GM18907 (cell line): Measurements from ENCODE around the gene KIF1A.
"Not testable (repeated sequence)": the region's sequence is repeated elsewhere in the genome, so short reads cannot be mapped to it uniquely, and the experiment has no call there.

Source experiments
- ATAC-seq: cut with Tn5 transposase; IDR thresholded peaks from one replicate; pipeline ENCODE4 v1.9.1; 2021; ENCODE audit warnings: mild to moderate bottlenecking, moderate library complexity; ENCODE audit not compliant: unreplicated experiment

The KIF1A gene

DNA sequence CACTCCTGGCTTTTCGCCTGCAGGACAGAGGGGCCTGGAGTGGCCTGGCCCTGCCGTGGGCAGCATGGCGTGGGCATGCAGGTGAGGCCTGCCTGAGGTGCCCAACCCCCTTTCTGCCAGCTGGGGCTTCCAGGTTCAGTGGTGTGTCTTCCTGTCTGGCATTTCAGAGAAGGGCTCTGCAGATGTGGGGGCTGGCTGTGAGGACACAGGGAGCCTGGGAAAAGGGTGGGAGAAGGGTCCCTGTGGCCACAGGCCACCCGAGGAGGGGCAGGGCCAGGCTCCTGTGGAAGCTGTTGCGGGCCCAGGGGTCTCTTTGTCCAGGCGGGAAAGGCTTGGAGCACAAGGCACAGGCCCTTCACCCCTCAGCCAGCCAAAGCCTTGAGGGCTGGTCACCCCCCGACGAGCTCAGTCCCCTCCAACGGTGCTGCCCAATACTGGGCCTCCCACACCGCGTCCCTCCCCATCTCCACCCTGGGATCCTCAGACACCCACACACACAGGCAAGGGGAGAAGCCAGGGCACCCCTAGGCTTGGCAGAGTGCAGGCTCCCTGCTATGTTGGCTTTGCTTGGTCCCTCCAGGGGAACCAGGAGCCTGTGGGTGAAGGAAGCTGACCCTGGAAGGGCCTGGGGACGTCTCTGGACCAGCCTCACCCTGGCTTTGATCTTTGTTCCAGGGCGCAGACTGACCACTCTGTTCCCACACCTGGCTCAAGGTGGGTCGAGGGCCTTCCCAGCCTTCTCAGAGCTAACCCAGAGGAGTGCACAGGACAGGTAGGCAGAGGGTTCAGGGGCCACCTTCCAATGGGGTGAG is 132.1 kb downstream of the KIF1A start:
- no peak for ATAC-seq

DNA sequence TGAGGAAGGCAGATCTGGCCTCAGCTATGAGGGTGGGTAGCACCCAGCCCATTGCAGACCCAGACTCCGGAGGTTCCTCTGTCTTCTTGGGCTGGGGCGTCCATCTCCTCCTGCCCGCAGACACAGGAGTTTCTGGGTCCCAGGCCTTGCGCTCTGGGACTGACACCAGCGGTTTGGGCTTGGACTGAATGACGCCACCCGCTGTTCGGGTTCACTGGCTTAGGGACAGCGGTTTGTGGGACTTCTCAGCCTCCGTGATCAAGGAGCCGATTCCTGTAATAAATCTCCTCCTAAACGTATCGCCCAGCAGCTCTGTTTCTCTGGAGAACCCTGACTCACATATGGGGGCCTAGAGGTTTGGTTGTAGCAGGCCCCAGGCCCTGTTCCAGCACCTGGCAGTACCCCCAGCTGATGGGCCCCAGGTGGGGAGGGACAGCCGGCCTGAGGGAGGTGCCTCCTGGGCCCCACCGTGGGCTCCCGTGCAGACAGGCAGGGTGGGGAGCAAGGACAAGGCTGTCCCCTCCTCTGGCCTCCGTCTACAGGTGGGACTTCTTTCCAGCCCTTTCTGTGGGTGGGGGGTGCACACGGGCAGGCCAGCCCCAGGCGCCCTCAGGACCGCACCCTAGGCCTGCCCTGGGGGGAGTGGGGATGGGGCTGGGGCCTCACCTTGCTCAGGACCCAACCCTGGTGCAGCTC is 132.8 kb downstream of the KIF1A start:
- no peak for ATAC-seq

DNA sequence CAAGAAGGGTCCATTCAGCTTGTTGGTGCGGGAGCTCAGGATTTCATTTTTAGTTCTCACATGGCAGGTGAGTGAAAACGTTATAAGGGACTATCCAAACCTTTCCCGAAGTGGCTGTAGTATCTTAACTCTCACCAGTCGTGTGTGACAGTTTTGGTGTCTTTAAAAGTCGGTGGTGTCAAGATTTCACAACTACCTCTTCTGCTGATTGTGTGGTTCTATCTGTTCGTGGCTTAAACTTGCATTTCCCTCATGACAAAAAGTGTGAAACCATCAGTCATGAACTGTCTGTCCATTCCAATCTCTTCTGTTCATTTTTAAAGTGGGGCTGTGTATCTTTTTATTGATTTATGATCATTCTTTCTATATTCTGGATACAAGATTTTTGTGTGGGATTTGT is 133.6 kb downstream of the KIF1A start:
- no peak for ATAC-seq

DNA sequence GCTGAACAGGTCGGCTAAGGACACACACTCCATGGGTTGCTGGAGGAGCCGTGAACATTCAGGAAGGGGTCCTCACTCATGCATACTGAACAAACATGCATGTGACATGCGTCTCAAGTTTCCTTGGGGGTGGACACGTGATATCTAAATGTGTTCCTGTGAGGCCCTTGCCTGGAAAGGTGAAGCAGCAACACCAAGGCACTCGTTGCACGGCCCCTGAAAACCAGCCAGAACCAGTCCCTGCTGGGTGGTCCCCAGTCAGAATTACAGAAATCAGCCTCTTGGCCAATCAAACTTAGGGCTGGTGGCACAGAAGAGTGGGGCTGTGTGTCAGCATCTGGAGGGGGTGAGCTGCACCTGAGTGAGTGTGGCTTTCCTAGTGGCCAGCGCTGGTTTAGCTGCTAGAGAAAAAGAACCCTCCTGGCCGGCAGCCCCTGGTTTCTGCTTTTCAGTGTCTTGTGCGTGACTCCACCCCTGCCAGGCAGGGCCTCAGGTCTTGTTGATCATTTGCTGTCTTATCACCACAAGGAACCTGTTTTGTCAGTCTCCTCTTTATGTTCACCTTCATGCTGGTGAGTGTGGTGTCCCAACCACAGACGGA is 134.1 kb downstream of the KIF1A start:
- no peak for ATAC-seq

DNA sequence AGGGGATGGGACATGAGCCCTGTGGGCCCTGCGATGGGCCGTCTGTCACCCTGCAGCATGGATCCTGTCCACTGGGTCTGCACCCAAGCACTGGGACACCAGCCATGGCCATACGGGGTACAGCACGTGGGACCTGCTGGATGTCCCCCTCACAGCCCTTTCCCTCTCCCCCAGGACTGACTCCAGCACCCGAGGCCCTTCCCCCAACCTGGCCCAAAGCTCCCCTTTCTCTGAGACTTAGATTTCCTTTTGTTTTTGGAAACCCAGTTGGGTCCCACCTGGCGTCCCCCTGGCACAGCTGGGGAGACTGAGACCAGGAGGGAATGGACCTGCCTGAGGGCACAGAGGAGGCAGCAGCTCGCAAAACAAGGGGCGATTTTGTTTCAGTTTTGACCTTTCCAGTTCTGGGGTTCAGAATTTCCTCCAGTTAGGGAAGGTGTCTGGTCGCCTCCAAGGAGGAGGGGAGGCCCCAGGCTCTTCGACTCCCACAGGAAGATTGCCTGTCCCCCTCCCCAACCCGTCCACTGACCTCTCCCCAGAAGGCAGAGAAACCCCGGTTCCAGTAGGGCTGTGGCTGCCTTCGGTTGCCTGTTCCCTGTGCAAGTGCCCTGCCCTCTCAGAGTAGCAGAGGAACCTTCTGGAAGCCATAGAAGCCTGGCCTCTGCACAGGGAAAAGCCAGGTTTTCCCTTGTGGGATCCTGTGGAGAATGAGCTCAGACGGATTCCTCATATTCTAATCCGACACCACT is 135.9 kb downstream of the KIF1A start:
- not testable (repeated sequence) for ATAC-seq

DNA sequence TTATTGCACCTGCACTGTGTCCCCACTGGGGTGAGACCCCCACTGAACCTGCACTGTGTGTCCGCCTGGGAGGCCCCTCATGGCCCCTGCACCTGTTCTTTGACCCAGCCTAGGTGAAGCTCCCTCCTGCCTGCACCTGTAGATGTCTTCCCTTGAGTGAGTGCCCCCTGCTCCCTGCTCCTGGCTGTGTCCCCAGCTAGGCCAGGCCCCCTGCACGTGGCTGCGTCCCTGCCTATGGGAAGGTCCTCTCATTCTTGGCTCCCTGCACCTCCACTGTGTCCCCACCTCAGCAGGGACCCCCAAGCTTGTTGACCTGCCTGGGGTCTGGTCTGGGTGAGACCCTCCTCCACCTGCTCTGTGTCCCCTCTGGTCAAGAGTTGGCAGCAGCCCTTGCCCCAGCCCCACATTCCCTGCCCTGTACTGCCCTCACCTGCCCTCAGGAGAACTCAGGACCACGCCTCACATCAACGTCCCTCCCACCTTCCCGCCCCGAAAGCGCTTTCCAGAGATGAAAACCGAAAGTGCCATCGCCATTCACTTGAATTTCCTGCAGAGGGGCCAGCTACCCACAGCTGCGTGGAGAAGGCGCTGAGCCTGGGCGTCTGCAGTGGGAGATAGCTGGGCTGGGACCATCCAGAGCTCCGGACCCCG is 136.6 kb downstream of the KIF1A start:
- not testable (repeated sequence) for ATAC-seq

DNA sequence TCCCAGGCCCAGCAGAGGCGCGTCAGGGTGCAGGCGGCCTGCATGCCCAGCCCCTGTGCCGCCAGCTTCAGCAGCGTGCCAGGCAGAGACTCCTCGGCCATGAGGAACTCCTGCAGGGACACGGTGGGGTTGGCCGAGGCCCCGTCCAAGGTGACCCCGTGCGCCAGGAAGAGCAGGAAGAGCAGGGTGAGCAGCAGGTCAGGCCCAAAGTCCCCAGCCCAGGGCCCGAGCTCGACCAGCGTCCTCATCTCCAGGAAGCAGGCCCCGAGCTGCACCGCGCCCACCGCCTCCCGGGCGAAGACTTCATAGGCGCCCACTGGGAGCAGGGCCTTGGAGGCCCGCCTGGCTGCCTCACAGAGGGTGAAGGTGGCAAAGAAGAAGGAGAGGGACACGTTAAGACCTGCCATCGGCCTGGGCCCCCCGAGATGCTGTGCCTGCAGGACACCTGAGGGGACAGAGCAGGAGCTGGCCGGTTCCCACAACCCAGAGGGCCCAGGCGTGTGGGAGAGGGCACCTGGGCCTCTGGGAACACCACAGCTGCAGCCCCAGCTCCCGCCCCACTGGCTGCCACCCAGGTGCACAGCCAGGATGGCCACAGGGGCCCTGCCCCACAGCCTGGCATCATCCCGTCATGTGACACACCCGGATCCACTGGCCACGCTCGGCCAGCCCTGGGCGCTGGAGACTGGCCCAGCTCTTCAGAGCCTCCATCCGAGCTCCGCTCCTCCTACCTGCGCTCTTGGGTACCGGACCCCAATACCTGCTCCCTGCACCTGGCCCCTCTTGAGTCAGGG is 137.4 kb downstream of the KIF1A start, which contains the start of gene AQP12B:
TSS of gene AQP12B (minus strand) at position 455 of the 794 bp plus-strand sequence. CDS start at position 407, 48 bp downstream.
- ATAC-seq, result not testable (repeated sequence)

DNA sequence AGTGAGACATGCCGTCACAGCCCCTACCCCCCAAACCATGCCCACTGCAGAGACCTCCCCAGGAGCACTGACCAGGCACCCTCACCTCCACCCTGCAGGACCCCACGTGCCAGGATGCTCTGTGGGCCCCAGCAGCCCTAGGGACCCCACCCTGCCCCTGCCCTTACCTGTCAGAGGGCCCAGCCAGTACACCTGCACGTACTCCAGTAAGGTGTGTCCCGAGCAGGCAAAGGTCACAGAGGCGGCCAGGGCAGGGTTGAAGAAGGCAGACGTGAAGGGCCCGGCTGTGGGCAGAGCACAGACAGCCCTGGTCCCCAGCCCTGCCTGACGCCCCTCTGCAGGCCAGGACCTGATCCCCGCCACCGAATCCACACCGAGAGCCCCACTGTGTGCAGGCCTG is 139.8 kb downstream of the KIF1A start:
- not testable (repeated sequence) for ATAC-seq

DNA sequence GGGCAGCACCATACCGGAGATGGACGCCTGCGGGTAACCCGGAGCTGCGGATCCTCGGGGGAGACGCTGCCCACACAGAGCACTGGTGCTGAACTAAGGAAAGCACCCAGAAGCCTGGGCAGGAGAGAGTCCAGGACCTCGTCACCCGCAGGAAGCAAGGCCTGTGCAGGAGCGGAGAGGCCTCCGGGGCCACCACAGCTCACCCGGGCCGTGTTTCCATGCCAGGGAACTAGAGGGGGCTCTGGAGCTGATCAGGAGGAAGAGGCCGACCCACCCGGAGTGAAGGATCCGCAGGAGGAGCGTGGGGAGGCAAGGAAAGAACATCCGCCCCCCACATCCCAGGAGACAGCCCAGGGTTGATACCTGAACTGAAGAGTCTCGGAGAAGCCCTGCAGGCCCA is 141.1 kb downstream of the KIF1A start:
- ATAC-seq, result not testable (repeated sequence)

DNA sequence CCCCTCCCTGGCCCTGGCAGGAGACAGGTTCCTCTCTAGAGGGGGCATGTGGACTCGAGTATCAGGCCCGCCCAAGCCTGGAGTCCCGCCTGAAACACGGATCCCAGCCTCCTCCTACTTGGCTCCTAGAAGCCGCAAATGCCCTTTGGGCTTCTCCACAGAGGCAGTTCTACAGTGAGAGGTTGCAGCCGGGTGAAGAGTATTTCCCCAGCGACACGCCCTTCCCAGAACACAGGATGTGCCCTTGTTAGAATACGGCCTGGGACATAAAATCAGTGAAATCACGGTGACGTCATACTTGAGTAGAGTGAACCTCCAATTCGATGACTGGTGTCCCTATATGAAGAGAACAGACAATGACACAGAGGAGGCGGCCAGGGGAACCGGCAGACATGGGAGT is 142.0 kb downstream of the KIF1A start:
- ATAC-seq, result not testable (repeated sequence)

DNA sequence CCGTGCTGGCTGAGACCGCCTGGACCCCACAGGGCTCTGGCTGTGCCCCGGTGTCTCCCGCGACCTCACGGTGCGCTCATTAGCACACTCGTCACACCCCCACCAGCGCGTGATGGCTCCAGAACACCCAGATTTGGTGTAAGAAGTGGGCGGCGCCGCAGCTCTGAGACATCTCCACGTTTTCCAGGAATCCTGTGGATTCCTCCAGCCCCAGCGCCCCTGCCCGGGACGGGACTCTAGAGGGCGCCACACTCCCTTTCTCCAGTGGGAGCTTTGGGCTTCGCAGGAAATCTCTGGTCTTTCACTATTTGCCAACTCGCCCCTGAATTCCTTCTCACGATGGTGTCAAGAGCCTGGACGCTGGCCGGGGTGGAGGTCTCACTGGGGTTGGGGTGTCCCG is 144.7 kb downstream of the KIF1A start:
- ATAC-seq, result not testable (repeated sequence)

DNA sequence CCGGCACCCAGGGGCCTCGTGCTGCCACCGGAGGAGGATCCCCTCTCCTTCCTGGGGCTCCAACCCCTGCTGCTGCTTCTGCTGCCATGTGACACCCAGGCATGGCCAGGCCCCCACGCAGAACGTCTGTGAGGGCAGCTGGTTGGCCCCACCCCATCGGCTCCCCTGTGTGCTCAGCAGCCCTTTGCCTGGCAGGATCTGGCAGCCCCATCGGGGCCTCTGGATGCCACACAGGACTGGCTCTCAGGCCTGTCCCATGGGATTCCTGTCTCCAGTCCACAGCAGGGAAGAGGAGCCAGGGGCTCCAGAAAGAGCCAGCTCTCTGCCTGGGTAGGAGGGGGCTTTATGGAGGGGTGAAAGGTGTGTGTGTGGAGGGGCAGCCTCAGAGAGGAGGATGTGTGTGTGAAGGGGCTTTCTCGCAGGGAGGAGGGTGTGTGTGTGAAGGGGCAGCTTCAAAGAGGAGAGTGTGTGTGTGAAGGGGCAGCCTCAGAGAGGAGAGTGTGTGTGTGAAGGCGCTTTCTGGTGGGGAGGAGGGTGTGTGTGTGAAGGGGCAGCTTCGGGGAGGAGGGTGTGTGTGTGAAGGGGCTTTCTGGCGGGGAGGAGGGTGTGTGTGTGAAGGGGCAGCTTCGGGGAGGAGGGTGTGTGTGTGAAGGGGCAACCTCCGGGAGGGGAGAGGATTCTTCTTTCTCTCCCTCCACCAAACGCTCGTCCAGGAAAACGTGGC is 145.4 kb downstream of the KIF1A start:
- not testable (repeated sequence) for ATAC-seq

DNA sequence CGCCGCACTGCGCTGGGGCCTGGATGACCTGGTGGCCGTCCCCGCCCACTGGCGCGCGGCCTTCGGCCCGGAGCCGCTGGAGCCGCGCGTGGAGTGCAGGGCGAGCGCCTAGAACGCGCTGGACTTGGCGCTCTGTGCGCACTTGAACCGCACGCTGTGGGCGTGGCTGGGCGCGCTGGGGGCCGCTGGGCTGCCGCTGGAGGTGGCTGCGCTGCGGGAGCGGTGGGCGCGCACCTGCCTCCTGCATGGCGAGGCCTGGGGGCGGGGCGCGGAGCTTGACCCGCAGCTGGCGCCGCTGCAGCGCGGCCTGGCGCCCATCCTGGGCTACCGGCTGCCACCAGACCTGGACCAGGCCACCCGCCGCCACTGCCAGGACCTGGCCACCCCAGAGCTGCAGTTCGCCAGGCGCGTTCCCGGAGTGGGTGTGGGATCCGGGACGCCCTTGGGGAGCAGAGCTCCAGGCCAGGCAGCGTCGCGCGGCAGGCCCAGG is 147.3 kb downstream of the KIF1A start:
- ATAC-seq, result no peak

DNA sequence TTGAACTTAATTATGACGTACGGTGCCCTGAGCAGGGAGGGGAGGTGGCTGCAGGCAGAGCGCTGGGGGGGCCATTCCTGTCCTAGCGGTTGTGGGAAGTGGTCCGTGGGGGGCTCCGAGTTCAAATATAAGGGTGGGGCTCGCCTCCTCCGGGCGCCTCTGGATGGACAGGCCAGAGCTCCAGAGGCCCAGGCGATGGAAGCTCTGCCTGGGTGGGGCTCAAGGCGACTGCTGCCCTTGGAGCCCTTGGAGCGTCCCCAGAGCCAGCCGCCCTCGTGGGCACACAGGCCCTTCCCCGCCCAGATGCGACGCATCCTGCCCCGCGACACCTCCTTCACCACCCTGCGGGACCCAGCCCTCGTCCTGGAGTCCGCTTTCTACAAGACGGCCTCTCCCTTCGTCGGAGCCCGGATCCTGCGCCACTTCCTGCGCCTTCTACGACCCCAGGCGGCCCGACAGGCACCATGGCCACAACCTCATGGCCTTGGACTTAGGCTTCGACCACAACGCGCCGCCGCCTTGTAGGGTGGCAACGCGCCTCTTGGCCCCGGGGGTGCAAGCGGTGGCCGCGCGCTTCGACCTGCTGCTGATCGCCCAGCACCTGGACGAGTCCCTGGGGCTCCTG is 147.8 kb downstream of the KIF1A start:
- ATAC-seq, result no peak

DNA sequence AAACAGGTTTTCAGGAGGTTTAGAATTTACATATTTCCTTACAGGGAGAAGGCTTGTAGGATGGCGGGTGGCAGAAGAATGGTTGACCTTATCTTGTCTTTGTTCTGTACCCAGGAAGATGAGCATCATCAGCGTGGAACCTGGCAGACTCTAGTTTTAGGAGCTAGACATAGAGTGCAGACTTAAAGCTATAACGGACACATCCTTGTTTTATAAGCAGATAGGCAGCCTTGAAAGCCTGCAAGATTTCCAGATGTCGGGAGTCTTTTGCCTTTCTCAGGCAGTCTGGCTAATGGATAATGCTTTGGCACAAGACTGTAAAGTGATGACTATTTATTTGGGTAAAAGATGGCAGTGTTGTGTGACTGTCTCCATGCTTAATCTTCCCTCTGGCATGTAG is 149.1 kb downstream of the KIF1A start:
- no peak for ATAC-seq

DNA sequence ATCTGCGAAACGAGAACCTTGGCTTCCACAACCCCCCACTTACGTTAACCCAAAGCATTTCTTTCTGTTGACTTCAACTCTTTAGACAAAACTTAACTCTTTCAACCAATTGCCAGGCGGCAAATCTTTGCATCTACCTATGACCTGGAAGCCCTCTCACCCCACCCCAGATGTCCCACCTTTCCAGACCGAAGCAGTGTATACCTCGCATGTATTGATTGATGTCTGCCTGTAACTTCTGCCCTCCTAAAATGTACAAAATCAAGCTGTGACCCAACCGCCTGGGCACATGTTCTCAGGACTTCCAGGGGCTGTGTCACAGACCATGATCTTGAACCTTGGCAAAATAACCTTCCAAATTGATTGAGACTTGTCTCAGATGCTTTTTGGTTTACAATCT is 149.6 kb downstream of the KIF1A start:
- ATAC-seq, result no peak

DNA sequence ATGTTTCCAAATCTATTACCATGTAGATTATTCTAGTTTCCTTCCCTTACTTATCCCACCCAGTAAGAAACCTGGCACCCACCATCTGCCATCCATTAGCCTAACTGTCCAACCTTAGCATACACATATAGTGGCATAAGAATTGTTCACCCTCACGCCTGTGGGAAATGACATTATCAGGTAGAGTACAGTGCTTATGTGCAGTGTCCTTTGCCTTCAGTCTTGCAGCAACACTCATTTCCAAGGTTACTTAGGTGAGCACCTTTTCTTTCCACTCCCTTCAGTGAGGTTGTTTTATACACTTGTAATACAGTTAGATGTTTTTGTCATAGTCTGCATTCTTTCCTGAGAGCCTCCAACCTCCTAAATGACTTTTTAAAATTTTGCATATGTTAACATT is 155.4 kb downstream of the KIF1A start:
- no peak for ATAC-seq
